GM19468 (cell line): ENCODE data around the gene SIGLEC10.

ENCODE experiments used
- ATAC-seq: cut with Tn5 transposase; IDR thresholded peaks from one replicate; pipeline ENCODE4 v1.9.1; 2021; ENCODE audit warnings: mild to moderate bottlenecking, moderate library complexity, moderate number of reproducible peaks; ENCODE audit not compliant: unreplicated experiment; ENCODE audit errors: extremely low read depth

Gene SIGLEC10

DNA sequence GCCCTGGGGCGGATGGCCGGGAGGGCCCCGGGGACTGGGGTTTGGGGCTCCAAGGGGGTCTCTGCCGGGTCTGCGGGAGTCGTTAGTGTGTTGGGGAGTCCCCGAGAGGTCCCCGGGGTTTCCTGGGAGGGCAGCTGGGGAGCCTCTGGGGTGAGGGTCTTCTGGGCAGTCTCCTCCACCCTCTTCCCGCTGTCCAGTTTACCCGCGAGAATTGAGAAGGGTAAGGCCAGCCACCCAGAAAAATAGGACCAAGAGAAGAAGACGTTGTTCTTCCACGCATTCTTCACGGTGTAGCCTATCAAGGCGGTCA is 50.2 kb downstream of the SIGLEC10 start:
- ATAC-seq: no peak

DNA sequence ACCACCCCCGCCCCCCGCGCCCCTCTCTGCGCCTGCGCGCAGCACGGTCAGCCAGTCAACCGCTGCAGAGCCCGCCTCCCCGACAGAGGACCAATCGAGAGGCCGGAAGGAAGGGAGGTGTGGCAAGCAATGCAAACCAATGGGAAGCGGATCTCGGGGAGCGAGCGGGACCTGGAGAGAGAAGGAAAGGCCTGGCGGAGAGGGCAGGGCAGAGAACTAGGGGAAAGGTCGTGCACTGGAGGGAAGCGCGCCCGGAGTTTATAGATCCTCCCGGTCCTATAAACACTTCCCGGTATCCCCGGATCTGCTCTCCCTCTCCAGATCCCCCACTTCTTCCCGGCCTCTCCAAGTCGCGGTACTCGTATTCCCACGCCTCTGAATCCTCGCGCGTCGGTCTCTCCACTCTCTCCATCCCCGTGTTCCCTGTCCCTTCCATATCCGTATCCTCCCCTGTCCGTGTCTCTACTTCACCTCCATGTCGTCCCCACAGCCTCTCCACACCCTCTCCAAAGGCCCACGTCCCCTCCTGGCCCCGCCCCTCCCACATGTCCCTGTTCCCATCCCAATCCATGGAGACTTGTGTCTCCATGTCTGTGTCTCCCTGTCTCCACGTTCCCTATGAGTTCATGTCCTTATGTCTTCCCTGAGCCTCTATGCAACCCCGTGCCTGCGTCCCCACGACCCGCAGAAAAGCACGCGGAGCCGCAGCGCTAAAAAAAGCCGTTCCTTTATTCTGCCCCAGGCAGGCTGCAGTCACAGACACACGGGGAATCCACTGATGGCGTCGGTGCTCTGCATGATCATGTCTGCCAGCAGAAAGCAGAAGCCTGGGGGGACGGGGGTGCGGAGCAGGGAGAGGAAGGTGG is 50.8 kb downstream of the SIGLEC10 start:
- no peak for ATAC-seq

DNA sequence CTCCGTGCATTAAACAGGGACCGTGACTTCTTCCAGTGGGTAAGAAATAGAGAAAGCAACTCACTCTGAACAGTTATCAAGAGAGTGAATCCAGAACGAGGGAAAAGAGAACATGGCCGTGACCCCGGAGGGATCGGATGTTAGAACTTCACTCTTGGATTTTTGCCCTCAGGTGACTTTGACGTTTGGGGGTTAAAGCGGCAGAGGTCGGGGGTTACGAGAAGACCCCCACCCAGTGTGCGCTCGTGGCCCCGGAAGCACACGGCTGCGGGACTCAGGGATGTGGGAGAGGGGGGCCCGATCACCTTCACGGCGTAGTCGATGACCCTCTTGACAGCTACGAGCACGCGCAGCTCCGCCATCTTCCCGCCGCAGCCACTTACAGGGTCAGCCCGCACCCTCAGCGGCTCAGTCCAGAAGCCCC is 51.5 kb downstream of the SIGLEC10 start, which contains the start of gene ETFB:
Gene ETFB, minus strand, starts transcription at position 424 of the 424 bp plus-strand sequence. Its CDS starts 62 bp downstream, at position 362.
- ATAC-seq: no peak

DNA sequence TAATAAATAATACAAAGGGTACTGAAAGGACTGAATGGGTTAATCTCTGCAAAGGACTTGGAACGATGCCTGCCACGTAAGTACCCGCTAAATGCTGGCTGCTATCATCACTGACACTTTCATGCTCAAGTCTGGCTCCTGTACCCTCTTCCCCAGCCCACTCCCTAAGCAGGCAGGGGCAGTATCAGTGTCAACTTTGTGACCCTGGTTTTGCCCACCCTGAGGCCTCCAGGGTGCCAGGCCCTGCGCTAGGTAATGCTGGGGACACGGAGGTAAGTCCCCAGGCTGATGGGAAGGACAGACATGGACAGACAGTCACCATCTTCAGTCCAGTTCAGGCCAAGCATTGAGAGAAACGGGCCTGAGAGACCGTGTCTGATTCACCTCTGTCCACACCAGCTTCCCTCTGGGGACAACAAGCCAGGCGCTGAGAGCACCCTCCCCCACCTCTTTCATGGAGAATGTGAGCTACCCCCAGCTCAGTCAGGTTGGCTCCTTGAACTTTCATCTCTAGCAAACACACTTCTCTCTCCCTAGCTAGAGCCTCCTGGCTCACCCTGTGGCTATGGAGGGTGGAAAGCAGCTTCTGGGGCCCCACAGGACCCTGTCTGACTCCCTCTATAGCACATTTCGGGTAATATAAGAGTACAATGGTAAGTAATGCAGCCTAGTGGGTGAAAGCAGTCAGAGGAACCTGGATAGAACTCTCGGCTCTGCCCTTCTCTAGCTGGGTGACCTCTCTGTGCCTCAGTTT is 52.1 kb downstream of the SIGLEC10 start:
- no peak for ATAC-seq

DNA sequence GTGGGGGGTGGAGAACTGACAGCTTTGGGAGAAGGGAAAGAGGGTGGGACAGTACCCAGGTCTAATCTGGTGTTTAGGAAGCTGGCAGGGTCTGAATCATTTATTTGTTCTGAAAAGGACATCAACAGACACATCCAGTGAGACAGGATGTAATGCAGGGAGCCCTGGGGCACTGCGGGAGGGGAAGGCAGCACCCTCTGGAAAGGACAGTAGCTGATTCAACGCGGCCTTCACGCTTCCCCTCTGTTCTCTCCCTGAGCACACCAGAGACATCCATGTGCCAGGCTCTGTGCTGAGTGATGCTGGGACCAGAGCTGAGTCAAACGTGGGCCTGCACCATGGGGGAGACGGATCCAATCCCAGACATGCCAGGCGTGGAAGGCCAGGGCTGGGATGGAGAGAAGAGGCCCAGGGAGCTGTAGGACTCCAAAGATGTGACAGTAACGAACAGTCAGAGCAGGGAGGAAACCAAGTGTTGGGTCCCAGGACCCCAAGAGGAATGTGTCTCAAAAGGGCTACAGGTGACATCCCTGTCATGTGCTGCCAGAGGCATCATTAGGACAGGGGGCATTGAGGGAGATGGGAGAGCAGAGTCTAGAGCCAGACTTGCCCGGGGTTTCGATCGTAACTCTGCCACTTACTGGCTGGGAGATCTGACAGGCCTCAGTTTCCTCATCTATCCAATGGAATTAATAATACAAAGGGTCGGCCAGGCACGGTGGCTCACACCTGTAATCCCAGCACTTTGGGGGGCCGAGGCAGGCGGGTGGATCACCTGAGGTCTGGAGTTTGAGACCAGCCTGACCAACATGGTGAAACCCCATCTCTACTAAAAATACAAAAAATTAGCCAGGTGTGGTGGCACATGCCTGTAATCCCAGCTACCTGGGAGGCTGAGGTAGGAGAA is 53.0 kb downstream of the SIGLEC10 start:
- ATAC-seq: no peak

DNA sequence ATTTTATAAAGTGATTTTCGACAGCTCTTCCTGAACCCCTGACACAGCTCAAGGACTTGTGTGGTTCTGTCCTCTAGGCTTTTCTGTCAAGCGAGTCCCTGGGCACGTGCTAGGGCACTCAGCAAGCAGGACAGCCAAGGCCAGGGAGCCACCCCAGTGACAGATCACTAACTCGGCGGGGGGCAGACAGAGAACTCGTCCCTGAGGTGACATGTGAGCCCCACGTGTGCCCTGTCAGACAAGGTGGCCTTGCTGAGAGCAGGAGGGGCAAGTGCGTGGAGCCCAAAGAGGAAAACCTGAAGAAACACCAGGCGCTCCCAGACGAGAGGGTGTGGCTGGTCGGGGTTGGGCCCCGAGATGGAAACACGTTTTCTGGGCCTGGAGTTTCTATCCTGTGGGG is 56.2 kb downstream of the SIGLEC10 start:
- no peak for ATAC-seq
